H4 (cell line): ENCODE measurements around the gene CDK9. TPM values are rescaled to one million over a fixed set of nuclear protein-coding genes. Genes with fewer than 3 reads are reported as not detected.

Experiments used
- DNase-seq: peaks from one replicate; pipeline ENCODE4 v3.0.0-alpha.2; 2015; ENCODE audit warnings: low spot score
- total RNA-seq: library from RNA; depleted of rRNA; stranded (reverse); fragments of >200 nt; shearing (Covaris generic); gene quantifications from 2 replicates; pipeline ENCODE4 v1.2.3, GENCODE V29; 2014

Gene CDK9
- total RNA-seq, 1 experiment from 2014 or later: 22.8 TPM

GRCh38 chr9:127803507-127804352 is 17.9 kb downstream of the CDK9 start:
- DNase-seq: no peak

GRCh38 chr9:127805620-127806019 is 19.8 kb downstream of the CDK9 start:
- no peak for DNase-seq

GRCh38 chr9:127806871-127807270 is 21.0 kb downstream of the CDK9 start:
- DNase-seq: no peak

- DNase-seq: no peak
Measured at GRCh38 chr9:127808347-127809001, 22.6 kb downstream of the CDK9 start.

GRCh38 chr9:127809002-127809539 is 23.2 kb downstream of the CDK9 start:
- no peak for DNase-seq

GRCh38 chr9:127809540-127810377 is 23.9 kb downstream of the CDK9 start:
- no peak for DNase-seq

GRCh38 chr9:127810378-127811187 is 24.7 kb downstream of the CDK9 start:
- DNase-seq: no peak

- no peak for DNase-seq
Measured at GRCh38 chr9:127812011-127812410, 26.2 kb downstream of the CDK9 start.

- no peak for DNase-seq
Measured at GRCh38 chr9:127812936-127813675, 27.3 kb downstream of the CDK9 start.

GRCh38 chr9:127813686-127814226 is 27.9 kb downstream of the CDK9 start:
- DNase-seq: no peak

- no peak for DNase-seq
Measured at GRCh38 chr9:127814619-127815511, 29.0 kb downstream of the CDK9 start.

- DNase-seq: no peak
Measured at GRCh38 chr9:127815512-127816361, 29.9 kb downstream of the CDK9 start.

- no peak for DNase-seq
Measured at GRCh38 chr9:127816362-127816725, 30.5 kb downstream of the CDK9 start.

GRCh38 chr9:127816728-127817127 is 30.9 kb downstream of the CDK9 start:
- no peak for DNase-seq

GRCh38 chr9:127817881-127818434 is 32.1 kb downstream of the CDK9 start:
- DNase-seq: no peak

GRCh38 chr9:127818574-127818973 is 32.7 kb downstream of the CDK9 start:
- no peak for DNase-seq

GRCh38 chr9:127822108-127822507 is 36.3 kb downstream of the CDK9 start:
- no peak for DNase-seq
